GM18909 (cell line): ENCODE data around the gene CLIC2.
A peak's percentile ranks its signal among the peaks of the same experiment; 100 is the strongest.

ENCODE experiments used
- ATAC-seq: cut with Tn5 transposase; IDR thresholded peaks from one replicate; pipeline ENCODE4 v1.9.1; 2021; ENCODE audit warnings: mild to moderate bottlenecking; ENCODE audit not compliant: unreplicated experiment, poor library complexity

CLIC2 gene

GRCh38 chrX:155263854-155264628 lies 70.4 kb downstream of the CLIC2 start, which contains the start of gene RAB39B:
Gene RAB39B (minus strand): TSS chrX:155264491. CDS start chrX:155264288, 203 bp downstream.
- peak; percentile 92 for ATAC-seq

GRCh38 chrX:155262970-155263754 lies 71.3 kb downstream of the CLIC2 start:
- ATAC-seq: no peak

GRCh38 chrX:155259752-155260151 lies 74.7 kb downstream of the CLIC2 start:
- no peak for ATAC-seq

GRCh38 chrX:155251391-155251790 lies 83.0 kb downstream of the CLIC2 start:
- ATAC-seq: no peak

- ATAC-seq: no peak
These were observed 86.9 kb downstream of the CLIC2 start for GRCh38 chrX:155247497-155247896.

- ATAC-seq: no peak
These were observed 87.7 kb downstream of the CLIC2 start for GRCh38 chrX:155246748-155247147.

GRCh38 chrX:155242300-155242699 lies 92.1 kb downstream of the CLIC2 start:
- ATAC-seq: no peak

- no peak for ATAC-seq
These were observed 96.7 kb downstream of the CLIC2 start for GRCh38 chrX:155237719-155238118.

- no peak for ATAC-seq
These were observed 98.5 kb downstream of the CLIC2 start for GRCh38 chrX:155235891-155236290.

GRCh38 chrX:155231163-155231562 lies 103.3 kb downstream of the CLIC2 start:
- ATAC-seq: peak; percentile 81
